Endothelial cell of umbilical vein (primary cell): ENCODE measurements around the gene NR6A1. TPM values are rescaled to one million over a fixed set of nuclear protein-coding genes. Genes with fewer than 3 reads are reported as not detected.

Source experiments
- BruUV-seq: library from RNA; stranded (reverse); fragments of 400-500 nt; replicated peaks from 2 replicates; lab custom pipeline; 2021; lab: Mats Ljungman, UMichigan
- CTCF ChIA-PET: fragments of 300-600, 350-600 bp; sonication (Branson Sonifier 250); formaldehyde crosslinking; loops from one replicate; lab custom pipeline; 2021; ENCODE audit warnings: antibody characterized with exemption, inconsistent platforms; lab: Charles Lee
- POLR2A ChIA-PET: fragments of 300-600, 350-600 bp; sonication (Branson Sonifier 250); formaldehyde crosslinking; loops from one replicate; lab custom pipeline; 2021; ENCODE audit warnings: antibody characterized with exemption, inconsistent platforms; lab: Charles Lee
- DNase-seq: peaks from one replicate; pipeline ENCODE4 v3.0.0-alpha.2; 2011; ENCODE audit warnings: low read depth, low spot score
- FAIRE-seq: peaks from 2 replicates; lab custom pipeline; 2011; peaks lifted over from hg19 to GRCh38; lab: Jason Lieb, UNC
- H2AFZ ChIP-seq: 2 replicates; pipeline ENCODE4 v1.6.0; 2012; ENCODE audit warnings: low read depth, low read length, control low read depth, inconsistent platforms
- H3K27ac ChIP-seq: 2 replicates; pipeline ENCODE4 v1.5.1; 2011; ENCODE audit warnings: low read depth, mild to moderate bottlenecking, control low read depth, low read length, moderate library complexity; ENCODE audit not compliant: insufficient read depth
- H3K27me3 ChIP-seq, 2 experiments: 2 replicates each; pipeline versions ENCODE4 v1.6.0 to v1.6.1; 2011; ENCODE audit warnings: low read length in 2 of 2, mixed read lengths in 1 of 2; ENCODE audit not compliant: control insufficient read depth in 2 of 2, insufficient read depth in 2 of 2
- H3K36me3 ChIP-seq, 2 experiments: 2 replicates in 1 of 2; 3 replicates in 1 of 2; pipeline ENCODE4 v1.5.1; 2011; ENCODE audit warnings: low read length in 2 of 2, mild to moderate bottlenecking in 1 of 2, moderate library complexity in 1 of 2; ENCODE audit not compliant: control insufficient read depth in 2 of 2, insufficient read depth in 2 of 2; ENCODE audit errors: extremely low read depth in 1 of 2
- H3K4me1 ChIP-seq: 3 replicates; pipeline ENCODE4 v1.5.1; 2011; ENCODE audit warnings: mild to moderate bottlenecking, low read length; ENCODE audit not compliant: control insufficient read depth, insufficient read depth; ENCODE audit errors: extremely low read depth
- H3K4me2 ChIP-seq: 2 replicates; pipeline ENCODE4 v1.6.1; 2011; ENCODE audit warnings: low read length, control low read depth, mixed read lengths; ENCODE audit not compliant: insufficient read depth
- H3K4me3 ChIP-seq, 3 experiments: fragments of 200-600 bp in 1 of 3; sonication (generic), shearing (Covaris generic) in 1 of 3; replicated peaks in 1 of 3; 2 replicates each; pipeline ENCODE4 v1.5.1; 2011 to 2016; ENCODE audit warnings: control low read depth in 3 of 3, low read length in 3 of 3, mild to moderate bottlenecking in 2 of 3, inconsistent platforms in 1 of 3, low read depth in 1 of 3, moderate library complexity in 1 of 3; ENCODE audit not compliant: insufficient read depth in 1 of 3
- H3K79me2 ChIP-seq: 2 replicates; pipeline ENCODE4 v1.6.0; 2012; ENCODE audit warnings: low read length, inconsistent platforms; ENCODE audit not compliant: control insufficient read depth, insufficient read depth
- H3K9ac ChIP-seq: replicated peaks from 2 replicates; pipeline ENCODE3; 2011; ENCODE audit warnings: low read length, control low read depth; ENCODE audit not compliant: insufficient read depth; ENCODE audit errors: extremely low read depth
- H3K9me1 ChIP-seq: replicated peaks from 3 replicates; pipeline ENCODE4 v1.6.0; 2011; ENCODE audit warnings: mild to moderate bottlenecking, low read length; ENCODE audit not compliant: control insufficient read depth, insufficient read depth; ENCODE audit errors: extremely low read depth
- H3K9me3 ChIP-seq: replicated peaks from 2 replicates; pipeline ENCODE4 v1.5.1; 2012; ENCODE audit warnings: low read length, inconsistent platforms; ENCODE audit not compliant: control insufficient read depth, insufficient read depth
- H4K20me1 ChIP-seq: replicated peaks from 2 replicates; pipeline ENCODE3; 2011; ENCODE audit warnings: mild to moderate bottlenecking, low read length; ENCODE audit not compliant: control insufficient read depth, insufficient read depth; ENCODE audit errors: extremely low read depth
- CTCF ChIP-seq, 2 donors: IDR thresholded peaks; 1 replicate in 1 of 2; 2 replicates in 1 of 2; pipeline ENCODE4 v1.5.1; 2011; ENCODE audit warnings: low read length in 2 of 2, mild to moderate bottlenecking in 2 of 2, moderate library complexity in 2 of 2, control low read depth in 1 of 2, inconsistent platforms in 1 of 2, low read depth in 1 of 2; ENCODE audit not compliant: insufficient read depth in 1 of 2; ENCODE audit errors: extremely low read depth in 1 of 2
- EZH2 ChIP-seq: IDR thresholded peaks from 2 replicates; pipeline ENCODE4 v1.6.1; 2012; ENCODE audit warnings: borderline replicate concordance, low read depth, mild to moderate bottlenecking, moderate library complexity, low read length, inconsistent platforms; ENCODE audit not compliant: severe bottlenecking
- FOS ChIP-seq: IDR thresholded peaks from 2 replicates; pipeline ENCODE4 v1.6.1; 2011; ENCODE audit warnings: mild to moderate bottlenecking, low read length, moderate library complexity, borderline replicate concordance; ENCODE audit not compliant: insufficient read depth
- GATA2 ChIP-seq: IDR thresholded peaks from 2 replicates; pipeline ENCODE4 v1.7.0; 2011; ENCODE audit warnings: low read depth, mild to moderate bottlenecking, moderate library complexity, mixed read lengths, low read length; ENCODE audit not compliant: insufficient read length, insufficient read depth
- JUN ChIP-seq: IDR thresholded peaks from 2 replicates; pipeline ENCODE4 v1.6.1; 2011; ENCODE audit warnings: borderline replicate concordance, low read depth; ENCODE audit not compliant: insufficient read length, insufficient read depth
- MAX ChIP-seq: IDR thresholded peaks from 2 replicates; pipeline ENCODE4 v1.6.1; 2011; ENCODE audit not compliant: insufficient read depth, insufficient read length
- MYC ChIP-seq: IDR thresholded peaks from one replicate; pipeline ENCODE4 v1.6.1; 2011; ENCODE audit warnings: mild to moderate bottlenecking, low read depth, low read length
- POLR2A ChIP-seq: IDR thresholded peaks from 2 replicates; pipeline ENCODE4 v1.6.1; 2012; ENCODE audit warnings: low read depth, mild to moderate bottlenecking, control low read depth, low read length
- POLR2AphosphoS5 ChIP-seq: IDR thresholded peaks from 2 replicates; pipeline ENCODE4 v1.6.1; 2012; ENCODE audit warnings: low read depth, mild to moderate bottlenecking, control low read depth, low read length, moderate library complexity; ENCODE audit not compliant: insufficient read depth
- dilution Hi-C: fragments of 300-500 bp; cut with MboI; formaldehyde crosslinking; loops from one replicate; pipeline ENCODE4 v1.15.0; 2019; ENCODE audit warnings: low sequenced_read_pairs; ENCODE audit not compliant: extremely low pct_ligation_motif_present
- intact Hi-C: fragments of 100-400 bp; cut with micrococcal nuclease; formaldehyde crosslinking; loops from one replicate; pipeline ENCODE4 v1.10.0; 2022
- polyA plus RNA-seq, 4 experiments: library from polyadenylated mRNA; depleted of rRNA in 3 of 4; stranded (reverse) in 3 of 4; unstranded in 1 of 4; fragments of >200 nt; gene quantifications; 2 replicates each; pipeline versions ENCODE4 v1.2.1 to v1.2.3, GENCODE V29; 2011 to 2012; ENCODE audit warnings: missing spikeins in 1 of 4
- total RNA-seq: library from RNA; stranded (reverse); gene quantifications from 2 replicates; pipeline ENCODE4 v1.2.3, GENCODE V29; 2021

The NR6A1 gene
- total and polyA plus RNA-seq, 2 donors (not counting 3 experiments of a cell fraction or from before 2014, with no cell fraction given) = 0.17 to 1.2 TPM

- POLR2A ChIA-PET = no interaction called here
- CTCF ChIA-PET = interaction anchor here (2.7 kb wide), 1 partner anchor 10 kb away, joined by 8 read pairs; no protein-coding TSS in a partner anchor
- Histone ChIP-seq H3K9ac (no peak overlapping the region), H2AFZ (no peak overlapping the region), H3K27ac (no peak overlapping the region), H3K27me3 (peaks cover 27 to 31% of the 10 kb centered on the region in 2 experiments), H3K4me3 (no peak overlapping the region), H3K9me1 (no peaks in the 10 kb centered on the region), H3K4me1 (no peaks in the 10 kb centered on the region), H4K20me1 (no peaks in the 10 kb centered on the region), H3K9me3 (no peaks in the 10 kb centered on the region), H3K36me3 (no peaks in the 10 kb centered on the region), H3K79me2 (no peaks in the 10 kb centered on the region), H3K4me2 (no peak overlapping the region)
- no TSS peak for BruUV-seq
- intact Hi-C loops = no loop called here
- DNase-seq (no peak), FAIRE-seq (no peak)
- dilution Hi-C loops = no loop called here
- TF ChIP-seq GATA2 (no peak), CTCF (IDR thresholded peaks at IDR 0.05; ENCODE audit: extremely low read depth in 1 of 2, insufficient read depth in 1 of 2, low read depth in 1 of 2, low read length in 2 of 2) (no peak), JUN (no peak), EZH2 (no peak), MAX (no peak), POLR2A (no peak), POLR2AphosphoS5 (no peak), MYC (no peak), FOS (no peak)
These were observed 271.9 kb downstream of the NR6A1 start for GRCh38 chr9:124499216-124499615.
